Parathyroid adenoma (tissue), 2 donors: ENCODE data around the gene FBN3.

Source experiments
- H2AFZ ChIP-seq: fragments of 300-600 bp; sonication (generic); one replicate; pipeline ENCODE4 v1.7.0; 2017; ENCODE audit warnings: antibody characterized with exemption, mild to moderate bottlenecking
- H3K27ac ChIP-seq: fragments of 300-600 bp; sonication (generic); one replicate; pipeline ENCODE4 v1.7.0; 2017
- H3K27me3 ChIP-seq: fragments of 300-600 bp; sonication (generic); one replicate; pipeline ENCODE4 v1.7.0; 2017; ENCODE audit warnings: low read length; ENCODE audit not compliant: control insufficient read depth, insufficient read depth
- H3K36me3 ChIP-seq: fragments of 300-600 bp; sonication (generic); one replicate; pipeline ENCODE4 v1.7.0; 2017; ENCODE audit warnings: low read length; ENCODE audit not compliant: control insufficient read depth, insufficient read depth
- H3K4me1 ChIP-seq: fragments of 300-600 bp; sonication (generic); one replicate; pipeline ENCODE4 v1.7.0; 2017; ENCODE audit warnings: control low read depth
- H3K4me2 ChIP-seq: fragments of 300-600 bp; sonication (generic); one replicate; pipeline ENCODE4 v1.7.0; 2017; ENCODE audit warnings: low read length
- H3K4me3 ChIP-seq: fragments of 300-600 bp; sonication (generic); one replicate; pipeline ENCODE4 v1.7.0; 2017; ENCODE audit warnings: low read depth, low read length
- H3K79me2 ChIP-seq: fragments of 300-600 bp; sonication (generic); one replicate; pipeline ENCODE4 v1.7.0; 2017; ENCODE audit warnings: control low read depth
- H3K9ac ChIP-seq: fragments of 300-600 bp; sonication (generic); one replicate; pipeline ENCODE4 v1.7.0; 2017; ENCODE audit warnings: mild to moderate bottlenecking
- H3K9me3 ChIP-seq: fragments of 300-600 bp; sonication (generic); one replicate; pipeline ENCODE4 v1.7.0; 2017; ENCODE audit warnings: low read length; ENCODE audit not compliant: control insufficient read depth
- TF ChIP-seq, protein P1 (sequence below): fragments of 300-600 bp; sonication (generic); IDR thresholded peaks from one replicate; pipeline ENCODE4 v1.7.0; 2017; ENCODE audit warnings: antibody characterized with exemption, mild to moderate bottlenecking
- donor health status: primary hyperparathyroidism.

The FBN3 gene

DNA sequence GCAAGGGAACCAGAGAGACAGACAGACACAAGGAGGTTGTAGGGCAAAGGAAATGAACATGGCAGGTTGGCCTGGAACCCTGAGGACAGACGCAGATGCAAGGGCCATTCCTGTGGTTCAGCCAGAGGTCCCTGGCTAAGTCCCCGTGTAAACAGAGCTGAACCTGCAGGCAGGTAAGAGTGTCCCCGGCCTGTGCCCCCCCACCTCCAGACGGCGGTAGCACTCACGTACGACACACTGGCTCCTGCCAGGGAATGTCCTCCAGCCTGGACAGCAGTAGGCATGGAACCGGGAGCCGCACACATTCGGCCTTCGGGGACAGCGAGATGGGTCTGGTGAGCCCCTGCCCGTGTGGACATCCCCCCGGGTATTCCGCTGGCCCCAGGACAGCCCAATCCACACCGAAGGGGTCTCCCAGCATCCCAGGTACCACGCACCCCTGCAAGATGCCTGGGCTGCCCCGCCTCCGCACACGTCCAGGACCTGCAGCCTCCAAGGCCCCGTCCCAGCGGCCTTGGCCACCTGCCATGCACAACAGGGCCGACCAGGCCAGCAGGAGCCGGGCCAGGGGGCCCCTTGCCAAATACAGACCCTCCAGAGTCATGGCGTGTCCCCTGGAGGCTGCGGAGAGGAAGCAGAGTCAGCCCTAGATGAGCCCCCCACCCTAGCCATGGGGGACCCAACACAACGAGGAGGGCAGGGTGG lies 2.4 kb downstream of the FBN3 start:
- Histone ChIP-seq H3K27ac (no peak overlapping the region), H3K4me1 (no peaks in the 10 kb centered on the region), H3K9ac (no peak overlapping the region), H3K4me2 (no peak overlapping the region), H2AFZ (no peak overlapping the region), H3K36me3 (no peaks in the 10 kb centered on the region), H3K9me3 (no peaks in the 10 kb centered on the region), H3K27me3 (peaks cover 3% of the 10 kb centered on the region), H3K79me2 (no peaks in the 10 kb centered on the region), H3K4me3 (no peak overlapping the region)
- TF ChIP-seq, protein P1, sequence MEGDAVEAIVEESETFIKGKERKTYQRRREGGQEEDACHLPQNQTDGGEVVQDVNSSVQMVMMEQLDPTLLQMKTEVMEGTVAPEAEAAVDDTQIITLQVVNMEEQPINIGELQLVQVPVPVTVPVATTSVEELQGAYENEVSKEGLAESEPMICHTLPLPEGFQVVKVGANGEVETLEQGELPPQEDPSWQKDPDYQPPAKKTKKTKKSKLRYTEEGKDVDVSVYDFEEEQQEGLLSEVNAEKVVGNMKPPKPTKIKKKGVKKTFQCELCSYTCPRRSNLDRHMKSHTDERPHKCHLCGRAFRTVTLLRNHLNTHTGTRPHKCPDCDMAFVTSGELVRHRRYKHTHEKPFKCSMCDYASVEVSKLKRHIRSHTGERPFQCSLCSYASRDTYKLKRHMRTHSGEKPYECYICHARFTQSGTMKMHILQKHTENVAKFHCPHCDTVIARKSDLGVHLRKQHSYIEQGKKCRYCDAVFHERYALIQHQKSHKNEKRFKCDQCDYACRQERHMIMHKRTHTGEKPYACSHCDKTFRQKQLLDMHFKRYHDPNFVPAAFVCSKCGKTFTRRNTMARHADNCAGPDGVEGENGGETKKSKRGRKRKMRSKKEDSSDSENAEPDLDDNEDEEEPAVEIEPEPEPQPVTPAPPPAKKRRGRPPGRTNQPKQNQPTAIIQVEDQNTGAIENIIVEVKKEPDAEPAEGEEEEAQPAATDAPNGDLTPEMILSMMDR, result no peak

DNA sequence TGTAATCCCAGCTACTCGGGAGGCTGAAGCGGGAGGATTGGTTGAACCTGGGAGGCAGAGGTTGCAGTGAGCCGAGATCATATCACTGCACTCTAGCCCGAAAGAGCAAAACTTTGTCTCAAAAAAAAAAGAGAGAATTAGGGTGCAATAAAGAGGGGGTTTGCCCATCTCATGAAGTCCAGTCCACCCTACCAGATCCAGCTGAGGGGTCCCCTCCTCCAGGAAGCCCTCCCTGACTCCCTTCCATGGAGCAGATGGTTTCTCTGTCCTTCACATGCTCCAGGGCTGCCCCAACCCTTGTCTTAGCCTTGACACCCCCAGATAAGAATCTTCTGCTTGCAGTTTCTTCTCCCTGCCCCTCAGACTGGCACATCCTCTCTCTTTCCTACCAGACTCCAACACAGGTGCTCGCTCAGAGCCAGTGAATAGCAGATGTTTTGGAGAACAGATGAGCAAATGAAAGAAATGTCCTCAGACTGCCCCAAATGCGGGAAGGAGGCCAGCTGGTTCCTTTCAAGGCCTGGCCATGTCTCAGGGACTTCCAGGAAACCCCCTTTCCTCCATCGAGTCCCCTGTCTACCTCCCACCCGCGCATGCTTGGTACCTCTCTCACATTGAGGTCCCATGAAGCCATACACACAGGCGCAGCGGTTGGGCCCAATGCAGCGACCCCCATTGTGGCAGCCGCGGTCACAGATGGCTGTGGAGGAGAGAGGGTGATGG lies 5.0 kb downstream of the FBN3 start:
- H3K9ac ChIP-seq, result no peak overlapping the region
- TF ChIP-seq, protein P1, result no peak
- H3K4me3 ChIP-seq, result no peak overlapping the region
- no peak overlapping the region for H3K27ac ChIP-seq
- no peaks in the 10 kb centered on the region for H3K9me3 ChIP-seq
- no peaks in the 10 kb centered on the region for H3K36me3 ChIP-seq
- H2AFZ ChIP-seq, result no peak overlapping the region
- no peaks in the 10 kb centered on the region for H3K79me2 ChIP-seq
- H3K27me3 ChIP-seq, result peaks cover 3% of the 10 kb centered on the region
- peaks cover 1% of the 10 kb centered on the region for H3K4me1 ChIP-seq
- no peak overlapping the region for H3K4me2 ChIP-seq

DNA sequence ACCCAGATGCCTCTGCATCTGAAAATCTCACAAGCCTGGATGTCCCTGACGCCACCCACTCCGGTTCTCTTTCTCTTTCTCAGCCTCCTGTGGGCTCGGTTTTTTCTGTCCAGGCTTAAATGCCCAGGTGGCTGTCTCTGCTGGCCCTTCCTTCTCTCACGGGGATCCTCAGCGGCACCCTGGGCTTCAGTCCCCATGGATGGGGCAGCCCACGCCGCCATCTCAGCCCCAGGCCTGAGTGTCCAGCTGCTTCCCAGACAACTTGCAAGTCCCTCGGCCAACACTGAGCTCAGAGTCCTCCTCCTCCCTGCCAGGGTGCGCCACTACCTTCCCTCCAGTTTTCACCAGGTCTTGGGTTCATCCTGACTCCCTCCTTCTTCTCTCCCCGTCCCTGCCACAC lies 6.4 kb downstream of the FBN3 start:
- no peak overlapping the region for H3K9ac ChIP-seq
- no peak overlapping the region for H3K4me2 ChIP-seq
- no peak overlapping the region for H2AFZ ChIP-seq
- H3K27ac ChIP-seq, result no peak overlapping the region
- peaks cover 3% of the 10 kb centered on the region for H3K4me1 ChIP-seq
- H3K4me3 ChIP-seq, result no peak overlapping the region
- no peaks in the 10 kb centered on the region for H3K36me3 ChIP-seq
- H3K27me3 ChIP-seq, result peaks cover under 1% of the 10 kb centered on the region
- no peaks in the 10 kb centered on the region for H3K79me2 ChIP-seq
- TF ChIP-seq, protein P1, result no peak
- no peaks in the 10 kb centered on the region for H3K9me3 ChIP-seq

DNA sequence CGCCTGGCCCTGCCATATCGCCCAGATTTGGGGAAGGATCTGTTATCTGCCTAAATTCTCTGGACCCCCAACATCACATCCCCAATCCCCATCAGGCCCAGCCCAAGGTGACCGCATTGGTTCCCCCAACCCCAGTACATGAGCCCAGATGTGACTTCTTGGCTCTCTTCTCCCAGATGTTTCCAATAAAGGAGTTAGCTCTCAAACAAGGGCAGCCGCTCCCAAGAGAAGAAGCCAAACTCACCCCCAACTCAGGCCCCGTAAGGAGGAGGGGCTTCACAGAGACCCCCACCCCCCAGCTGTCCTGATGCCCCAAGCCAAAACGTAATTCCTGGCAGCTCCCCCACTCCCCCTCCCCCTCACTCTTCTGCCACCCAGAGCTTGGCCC lies 6.9 kb downstream of the FBN3 start:
- TF ChIP-seq, protein P1, result no peak

More for the DNA sequence above, 6.9 kb downstream of the FBN3 start:
- Histone ChIP-seq H3K9me3 (no peaks in the 10 kb centered on the region), H3K4me2 (no peak overlapping the region), H3K36me3 (no peaks in the 10 kb centered on the region), H3K4me1 (peaks cover 3% of the 10 kb centered on the region), H3K27me3 (no peaks in the 10 kb centered on the region), H3K4me3 (no peak overlapping the region), H2AFZ (no peak overlapping the region), H3K79me2 (no peaks in the 10 kb centered on the region), H3K27ac (no peak overlapping the region), H3K9ac (no peak overlapping the region)
